Activated naive CD8-positive, alpha-beta T cell treated with anti-CD3 and anti-CD28 coated beads, Interleukin-2, amount 10 ng/mL, durations not matched to agents 7 days and 5 days (primary cell): ENCODE measurements around the gene MAP3K6. TPM values are rescaled to one million over a fixed set of nuclear protein-coding genes. Genes with fewer than 3 reads are reported as not detected.

Experiments
- total RNA-seq, 2 experiments: library from RNA; stranded (reverse); gene quantifications; one replicate each; pipeline ENCODE4 v1.2.3, GENCODE V29; 2021

MAP3K6 gene
- total RNA-seq, 2 experiments from 2014 or later = 8.6 to 9.0 TPM

Other genes starting within 250 kb of the MAP3K6 start
- 10 to 100 TPM; 23.7 to 24.5 TPM for gene SLC9A1, start 211.8 kb downstream of the MAP3K6 start, total RNA-seq
- gene WDTC1, start 132.3 kb downstream of the MAP3K6 start, total RNA-seq = 10 to 100 TPM; 41.5 to 43.0 TPM
- 10 to 100 TPM; 35.8 to 40.4 TPM for gene TMEM222, start 44.8 kb downstream of the MAP3K6 start, total RNA-seq
- gene SYTL1, start 24.9 kb downstream of the MAP3K6 start, total RNA-seq = 100 to 1,000 TPM; 103 to 105 TPM
- gene FCN3, start 7.9 kb upstream of the MAP3K6 start, total RNA-seq = not detected
- not detected for gene CD164L2, start 16.4 kb upstream of the MAP3K6 start, total RNA-seq
- gene GPR3, start 25.7 kb upstream of the MAP3K6 start, total RNA-seq = under 1 TPM; 0.42 to 0.43 TPM
- 100 to 1,000 TPM; 139 to 148 TPM for gene WASF2, start 123.2 kb upstream of the MAP3K6 start, total RNA-seq
- 10 to 100 TPM; 21.6 to 22.2 TPM for gene AHDC1, start 237.2 kb upstream of the MAP3K6 start, total RNA-seq